CD1c-positive myeloid dendritic cell (primary cell): ENCODE measurements around the gene PLD2.

ENCODE experiments used
- DNase-seq: peaks from one replicate; pipeline ENCODE4 v3.0.0-alpha.2; 2016; ENCODE audit errors: extremely low spot score

Gene PLD2, protein sequence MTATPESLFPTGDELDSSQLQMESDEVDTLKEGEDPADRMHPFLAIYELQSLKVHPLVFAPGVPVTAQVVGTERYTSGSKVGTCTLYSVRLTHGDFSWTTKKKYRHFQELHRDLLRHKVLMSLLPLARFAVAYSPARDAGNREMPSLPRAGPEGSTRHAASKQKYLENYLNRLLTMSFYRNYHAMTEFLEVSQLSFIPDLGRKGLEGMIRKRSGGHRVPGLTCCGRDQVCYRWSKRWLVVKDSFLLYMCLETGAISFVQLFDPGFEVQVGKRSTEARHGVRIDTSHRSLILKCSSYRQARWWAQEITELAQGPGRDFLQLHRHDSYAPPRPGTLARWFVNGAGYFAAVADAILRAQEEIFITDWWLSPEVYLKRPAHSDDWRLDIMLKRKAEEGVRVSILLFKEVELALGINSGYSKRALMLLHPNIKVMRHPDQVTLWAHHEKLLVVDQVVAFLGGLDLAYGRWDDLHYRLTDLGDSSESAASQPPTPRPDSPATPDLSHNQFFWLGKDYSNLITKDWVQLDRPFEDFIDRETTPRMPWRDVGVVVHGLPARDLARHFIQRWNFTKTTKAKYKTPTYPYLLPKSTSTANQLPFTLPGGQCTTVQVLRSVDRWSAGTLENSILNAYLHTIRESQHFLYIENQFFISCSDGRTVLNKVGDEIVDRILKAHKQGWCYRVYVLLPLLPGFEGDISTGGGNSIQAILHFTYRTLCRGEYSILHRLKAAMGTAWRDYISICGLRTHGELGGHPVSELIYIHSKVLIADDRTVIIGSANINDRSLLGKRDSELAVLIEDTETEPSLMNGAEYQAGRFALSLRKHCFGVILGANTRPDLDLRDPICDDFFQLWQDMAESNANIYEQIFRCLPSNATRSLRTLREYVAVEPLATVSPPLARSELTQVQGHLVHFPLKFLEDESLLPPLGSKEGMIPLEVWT

DNA sequence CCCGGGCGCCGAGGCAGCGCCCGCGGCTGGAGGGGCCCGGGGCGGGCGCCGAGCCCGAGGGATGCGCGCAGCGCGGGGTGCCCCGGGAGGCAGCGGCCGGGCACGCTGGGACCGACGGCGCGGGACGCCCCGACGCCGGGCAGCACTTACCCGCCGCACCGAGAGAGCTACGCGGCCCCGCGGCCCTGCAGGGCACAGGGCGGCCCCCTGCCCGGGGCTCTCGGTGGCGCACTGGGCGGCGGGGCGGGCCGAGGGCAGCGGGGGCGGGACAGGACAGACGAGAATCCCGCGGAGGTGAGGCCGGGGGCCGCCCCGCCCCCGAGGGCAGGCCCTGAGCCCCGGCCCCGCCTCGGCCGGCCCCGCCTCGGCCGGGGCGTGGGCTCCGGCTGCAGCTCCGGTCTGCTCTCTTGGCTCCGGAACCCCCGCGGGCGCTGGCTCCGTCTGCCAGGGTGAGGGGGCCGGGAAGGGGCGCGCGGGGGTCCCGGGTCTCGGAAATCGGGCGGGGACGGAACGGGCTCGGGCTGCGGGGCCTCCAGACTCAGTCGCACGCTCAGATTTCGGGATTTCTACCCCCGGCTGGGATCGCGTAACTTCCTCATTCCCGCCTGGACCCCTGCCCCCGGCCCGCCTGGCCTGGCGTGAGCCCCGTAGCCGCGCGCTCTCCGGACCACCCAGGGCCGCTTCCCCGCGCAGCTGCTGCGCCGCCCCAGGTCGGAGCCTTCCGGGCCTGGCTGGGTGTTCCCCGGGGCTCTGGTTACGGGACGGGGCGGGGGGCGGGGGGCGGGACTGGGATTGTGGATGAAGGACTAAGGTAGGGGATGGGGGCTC, at the start of gene PLD2:
PLD2 (plus strand) TSS at position 376 of the 828 bp plus-strand sequence. CDS start 621 bp downstream, outside the sequence.
- DNase-seq: peak; percentile 93

DNA sequence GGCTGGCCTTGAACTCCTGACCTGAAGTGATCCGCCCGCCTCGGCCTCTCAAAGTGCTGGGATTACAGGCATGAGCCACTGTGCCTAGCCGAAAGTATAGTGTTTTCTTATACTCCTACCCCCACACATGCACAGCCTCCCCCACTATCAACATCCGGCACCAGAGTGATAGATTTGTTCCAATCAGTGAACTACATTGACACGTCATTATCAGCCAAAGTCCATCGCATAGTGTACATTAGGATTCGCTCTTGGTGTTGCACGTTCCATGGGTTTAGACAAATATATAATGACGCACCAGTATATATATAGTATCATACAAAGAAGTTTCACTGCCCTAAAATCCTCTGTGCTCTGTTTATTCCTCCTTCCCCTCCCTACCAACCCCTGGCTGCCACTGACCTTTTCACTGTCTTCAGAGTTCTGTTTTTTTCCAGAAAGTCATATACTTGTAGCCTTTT, 47.1 kb upstream of the PLD2 start:
- DNase-seq: peak; percentile 91

DNA sequence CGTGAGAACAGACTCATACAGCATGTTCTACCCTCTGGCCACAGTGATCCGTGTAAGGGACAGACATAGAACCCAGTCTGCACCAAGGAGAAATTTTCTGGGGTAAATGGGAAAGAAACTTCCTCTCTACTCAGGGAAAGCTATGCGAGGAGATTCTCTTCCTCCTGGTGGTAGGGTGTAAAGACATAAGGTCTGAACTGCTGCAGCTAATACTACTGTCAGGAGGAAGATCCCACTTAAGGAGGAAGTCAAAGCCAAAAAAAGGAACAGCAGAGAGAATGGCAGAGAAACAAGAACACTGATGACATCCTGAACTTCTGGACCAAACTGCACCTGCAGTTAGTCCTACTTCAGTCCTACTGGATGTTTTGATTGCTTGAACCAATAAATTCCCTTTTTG, 42.4 kb upstream of the PLD2 start:
- DNase-seq: peak; percentile 88

DNA sequence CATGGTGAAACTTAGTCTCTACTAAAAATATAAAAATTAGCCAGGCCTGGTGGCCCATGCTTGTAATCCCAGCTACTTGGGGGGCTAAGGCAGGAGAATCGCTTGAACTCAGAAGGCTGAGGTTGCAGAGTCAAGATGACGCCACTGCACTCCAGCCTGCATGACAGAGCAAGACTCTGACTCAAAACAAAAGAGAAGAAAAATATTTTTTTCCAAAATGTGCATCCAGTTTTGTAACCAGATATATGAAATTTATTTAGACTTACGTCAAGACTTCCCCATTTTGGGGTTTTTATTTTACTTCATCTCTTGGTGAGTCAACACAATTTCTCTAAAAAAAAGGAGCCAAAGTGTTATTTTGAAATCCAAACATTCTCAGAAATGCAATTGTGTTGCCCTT, 40.8 kb upstream of the PLD2 start:
- peak; percentile 96 for DNase-seq

DNA sequence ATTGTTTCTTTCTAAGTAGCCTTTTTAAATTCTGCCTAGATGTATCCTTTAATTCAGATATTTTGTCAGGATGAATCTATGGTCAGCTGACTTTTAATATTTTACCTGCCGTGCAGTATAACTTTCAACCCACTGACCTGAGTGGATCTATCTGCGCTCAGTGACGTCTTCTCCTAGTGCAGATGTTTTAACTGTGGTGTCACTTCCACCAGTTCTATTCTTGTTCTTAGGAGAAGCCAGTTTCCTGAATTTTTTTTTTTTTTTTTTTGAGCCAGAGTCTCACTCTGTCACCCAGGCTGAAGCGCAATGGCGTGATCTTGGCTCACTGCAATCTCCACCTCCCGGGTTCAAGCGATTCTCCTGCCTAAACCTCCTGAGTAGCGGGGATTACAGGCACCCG, 40.2 kb upstream of the PLD2 start:
- DNase-seq: peak; percentile 77

DNA sequence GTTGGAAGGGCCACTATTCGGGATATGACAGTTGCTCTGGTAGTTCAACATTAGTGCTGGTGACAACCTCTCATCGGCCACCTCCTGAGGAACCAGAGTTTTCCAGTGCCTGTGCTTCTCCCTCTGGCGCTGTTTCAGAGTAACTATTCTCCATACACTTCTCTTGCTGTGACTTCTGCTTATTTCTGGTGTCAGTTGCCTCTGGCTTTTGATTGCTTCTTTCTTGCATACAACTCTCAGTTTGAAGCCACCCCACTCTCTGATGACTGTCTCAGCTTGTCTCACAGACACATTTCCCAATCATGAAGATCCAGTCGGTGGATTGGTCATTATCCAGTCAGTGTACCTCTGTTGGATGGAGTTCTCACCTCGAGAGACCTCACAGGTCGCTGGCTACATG, 38.7 kb upstream of the PLD2 start:
- peak; percentile 87 for DNase-seq

DNA sequence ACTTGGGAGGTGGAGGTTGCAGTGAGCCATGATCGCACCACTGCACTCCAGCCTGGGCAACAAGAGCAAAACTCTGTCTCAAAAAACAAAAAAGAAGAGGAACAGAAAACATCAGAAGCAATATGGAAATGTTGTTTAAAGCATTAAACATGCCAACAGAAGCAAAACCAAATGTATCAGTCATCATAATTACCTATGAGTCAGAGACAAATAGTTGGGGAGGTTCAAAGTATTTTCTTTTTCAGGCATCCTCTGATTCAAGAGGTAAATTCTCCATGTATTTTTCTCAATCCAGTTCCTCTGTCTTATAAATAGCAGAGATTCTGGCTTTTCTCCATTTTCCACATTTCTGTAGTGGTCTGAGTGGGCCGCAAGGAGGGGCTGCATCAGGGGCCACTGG, 37.3 kb upstream of the PLD2 start:
- DNase-seq: no peak

DNA sequence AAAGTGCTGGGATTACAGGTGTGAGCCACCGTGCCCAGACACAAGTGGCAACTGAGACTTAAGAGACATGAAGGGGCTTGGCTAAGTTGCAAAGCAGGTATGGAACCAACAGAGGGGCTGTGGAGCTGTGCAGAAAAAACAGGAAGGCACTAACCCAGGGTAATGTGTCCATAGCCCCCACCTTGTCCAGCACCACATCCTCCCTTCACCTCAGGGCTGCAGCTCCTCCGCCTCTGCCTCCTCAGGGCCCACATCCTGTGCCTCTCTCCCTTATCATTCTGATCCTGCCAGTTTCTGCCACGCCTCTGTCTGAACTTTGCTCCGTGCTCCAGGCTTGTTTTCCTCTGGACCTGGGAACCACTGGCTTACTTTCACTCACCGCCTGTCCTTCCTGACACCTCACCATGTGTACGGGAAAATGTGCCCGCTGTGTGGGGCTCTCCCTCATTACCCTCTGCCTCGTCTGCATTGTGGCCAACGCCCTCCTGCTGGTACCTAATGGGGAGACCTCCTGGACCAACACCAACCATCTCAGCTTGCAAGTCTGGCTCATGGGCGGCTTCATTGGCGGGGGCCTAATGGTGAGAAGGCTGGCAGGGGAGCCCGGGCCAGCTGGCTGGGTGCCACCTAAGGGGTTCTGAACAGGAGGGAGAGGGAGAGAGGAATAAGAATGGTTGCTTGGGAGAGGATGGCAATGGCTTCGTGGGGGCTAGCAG, 35.3 kb upstream of the PLD2 start, which contains the start of gene TM4SF5:
TM4SF5 (plus strand) TSS at position 368 of the 716 bp plus-strand sequence; CDS start at position 405, 37 bp downstream.
- no peak for DNase-seq

DNA sequence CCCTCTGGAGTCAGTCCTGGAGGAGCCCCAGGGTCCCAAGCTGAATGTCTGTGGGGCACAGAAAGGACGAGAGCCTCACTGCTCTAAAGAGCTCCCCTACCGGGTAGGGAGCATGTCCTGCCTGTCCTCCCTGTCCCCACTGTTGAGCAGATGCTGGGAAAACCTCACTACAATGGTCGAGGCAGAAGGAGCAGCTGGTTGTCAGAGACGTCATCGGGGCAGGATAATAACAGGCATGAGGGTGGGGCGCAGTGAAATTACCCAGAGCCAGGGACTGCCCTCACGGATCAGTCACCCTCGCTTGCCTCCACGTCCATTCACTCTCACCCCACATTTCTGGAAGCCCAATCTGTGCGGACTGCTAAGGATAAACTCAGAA, 34.7 kb upstream of the PLD2 start:
- no peak for DNase-seq

DNA sequence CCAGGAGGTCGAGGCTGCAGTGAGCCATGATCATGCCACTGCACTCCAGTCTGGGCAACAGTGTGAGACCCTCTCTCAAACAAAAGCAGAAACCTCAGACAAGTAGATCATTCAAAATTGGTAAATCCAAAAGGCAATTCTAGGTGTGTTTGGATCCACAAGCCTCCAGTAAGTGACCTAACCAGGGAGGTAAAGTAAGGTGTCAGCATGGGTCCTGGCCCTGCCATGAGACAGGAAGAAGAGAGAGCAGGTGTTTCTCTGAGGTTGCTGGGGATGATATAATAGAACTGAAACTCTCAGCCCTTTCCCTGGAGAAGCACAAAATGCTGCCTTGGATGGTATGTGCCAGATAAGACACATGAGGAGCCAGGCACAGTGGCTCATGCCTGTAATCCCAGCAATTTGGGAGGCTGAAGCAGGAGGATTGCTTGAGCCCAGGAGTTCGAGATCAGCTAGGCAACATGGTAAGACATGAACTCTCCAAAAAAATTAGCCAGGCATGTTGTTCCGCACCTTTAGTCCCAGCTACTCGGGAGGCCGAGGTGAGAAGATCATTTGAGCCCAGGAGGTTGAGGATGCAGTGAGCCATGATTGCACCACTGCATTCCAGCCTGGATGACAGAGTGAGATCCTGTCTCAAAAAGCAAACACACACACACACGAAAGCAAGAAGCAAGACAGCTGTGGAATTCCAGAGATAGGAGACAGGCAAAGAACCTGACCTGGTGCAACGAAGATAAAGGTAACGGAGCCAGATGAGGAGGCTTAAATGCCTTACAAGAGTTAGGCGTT, 28.8 kb upstream of the PLD2 start:
- DNase-seq: no peak

DNA sequence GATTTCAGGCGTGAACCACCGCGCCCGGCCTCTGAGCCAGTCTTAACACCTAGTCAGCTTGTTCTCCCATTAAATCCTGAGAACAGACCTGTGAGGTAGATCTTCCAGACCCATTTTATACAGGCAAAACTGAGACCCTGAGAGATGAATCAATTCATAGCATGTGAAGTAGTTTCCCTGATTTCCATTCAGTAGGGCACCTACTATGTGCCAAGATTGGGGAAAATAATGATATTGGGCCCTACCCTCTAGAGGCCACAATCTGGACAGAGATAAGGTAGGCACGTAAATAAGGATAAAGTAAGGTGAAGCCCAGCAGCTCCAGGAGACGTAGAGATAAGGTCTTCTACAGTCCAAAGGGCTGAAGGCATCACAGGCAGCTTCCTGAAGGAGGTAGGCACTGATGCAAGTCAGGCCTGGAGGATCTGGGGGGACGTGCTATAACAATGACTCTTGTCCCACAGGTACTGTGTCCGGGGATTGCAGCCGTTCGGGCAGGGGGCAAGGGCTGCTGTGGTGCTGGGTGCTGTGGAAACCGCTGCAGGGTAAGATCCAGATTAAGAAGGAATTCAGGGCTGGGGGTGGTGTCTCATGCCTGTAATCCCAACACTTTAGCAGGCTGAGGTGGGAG, 26.5 kb upstream of the PLD2 start:
- no peak for DNase-seq

DNA sequence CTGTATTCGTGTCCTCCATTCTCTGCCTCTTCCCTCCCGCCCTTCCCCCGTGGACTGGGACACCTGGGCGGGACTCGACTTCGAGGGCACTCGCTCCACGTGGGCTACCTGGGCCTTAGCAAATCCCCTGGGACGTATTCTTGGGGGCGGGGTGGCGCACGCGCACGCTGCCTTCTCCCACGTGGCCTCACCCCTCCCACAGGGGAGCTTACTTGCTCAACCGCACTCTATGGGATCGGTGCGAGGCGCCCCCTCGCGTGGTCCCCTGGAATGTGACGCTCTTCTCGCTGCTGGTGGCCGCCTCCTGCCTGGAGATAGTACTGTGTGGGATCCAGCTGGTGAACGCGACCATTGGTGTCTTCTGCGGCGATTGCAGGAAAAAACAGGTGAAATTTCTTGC, 24.3 kb upstream of the PLD2 start:
- DNase-seq: peak; percentile 48

DNA sequence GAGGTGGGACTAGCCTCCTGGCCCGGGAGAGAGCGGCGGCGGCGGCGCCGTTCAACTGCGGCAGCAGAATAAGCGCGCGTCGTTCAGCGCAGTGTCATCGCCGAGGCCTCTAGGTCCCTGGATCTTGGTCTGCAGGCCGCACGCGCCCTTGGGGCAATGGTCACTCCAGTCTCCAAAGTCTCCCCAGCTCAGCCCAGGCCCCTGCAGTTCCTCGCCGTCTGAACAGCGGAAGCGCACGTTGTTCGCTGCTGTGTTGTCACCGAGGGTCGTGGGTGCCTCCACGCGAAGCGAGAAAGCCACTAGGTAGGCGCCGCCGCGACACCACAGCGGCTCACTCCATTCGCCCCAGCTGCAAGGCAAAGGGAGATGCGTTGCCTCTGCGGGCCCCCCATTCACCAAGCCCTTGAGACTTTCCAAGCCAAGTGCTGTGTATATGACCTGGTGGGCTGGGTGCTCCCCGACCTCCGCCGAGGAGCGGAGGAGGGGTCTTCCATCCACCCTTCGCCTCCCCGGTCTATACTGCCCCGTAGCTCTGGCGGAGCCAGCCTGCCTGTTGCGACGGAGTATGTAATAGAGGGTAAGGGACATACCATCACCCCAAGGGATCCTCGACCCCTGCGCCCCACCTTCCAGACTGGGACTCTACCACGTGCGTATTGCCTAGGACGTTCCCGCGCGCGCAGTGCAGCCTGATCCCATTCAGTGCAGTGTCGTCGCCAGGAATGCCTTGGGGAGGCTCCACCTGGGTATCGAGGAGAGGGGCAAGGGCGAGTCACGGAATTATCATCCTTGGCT, 21.4 kb upstream of the PLD2 start:
- DNase-seq: peak; percentile 26

DNA sequence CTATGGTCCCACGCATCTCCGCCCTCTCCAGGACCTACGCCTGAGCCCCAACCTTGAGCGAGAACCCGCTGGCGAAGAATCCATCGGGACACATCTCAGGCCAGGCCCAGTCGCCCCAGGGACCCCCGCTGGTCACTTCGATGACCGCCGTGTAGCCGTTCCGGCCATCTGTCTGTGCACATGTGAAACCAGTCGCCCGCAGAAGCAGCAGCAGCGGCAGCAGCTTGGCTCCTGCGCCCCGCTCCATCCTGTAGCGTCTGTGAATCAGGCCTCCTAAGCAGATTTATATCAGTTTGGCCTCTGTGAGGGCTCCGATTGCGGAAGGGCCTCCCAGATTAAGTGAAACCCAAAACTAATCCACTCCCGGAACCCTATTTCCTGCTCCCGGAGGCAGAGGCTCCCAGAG, 20.8 kb upstream of the PLD2 start, which contains the start of gene VMO1:
VMO1 (minus strand) TSS at position 259 of the 406 bp plus-strand sequence; CDS start at position 247, 12 bp downstream.
- peak; percentile 40 for DNase-seq

DNA sequence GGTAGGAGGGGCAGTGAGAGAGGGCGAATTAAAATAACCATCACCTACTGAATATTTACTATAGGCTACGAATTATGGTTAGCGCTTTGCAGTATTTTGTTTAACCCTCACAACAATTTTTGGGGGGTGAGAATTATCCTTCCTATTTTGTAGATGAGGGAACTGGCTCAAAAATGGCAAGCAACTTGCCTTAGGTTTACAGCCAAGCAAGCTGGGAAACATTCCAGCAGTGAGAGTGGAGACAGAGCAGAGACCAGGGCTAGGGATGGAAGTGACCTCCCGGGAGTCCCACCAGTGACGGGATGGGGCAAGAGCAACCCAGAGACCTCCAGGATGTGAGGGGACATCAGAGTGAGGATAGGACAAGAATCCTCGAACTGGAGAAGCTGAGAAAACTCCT, 20.4 kb upstream of the PLD2 start:
- DNase-seq: no peak

DNA sequence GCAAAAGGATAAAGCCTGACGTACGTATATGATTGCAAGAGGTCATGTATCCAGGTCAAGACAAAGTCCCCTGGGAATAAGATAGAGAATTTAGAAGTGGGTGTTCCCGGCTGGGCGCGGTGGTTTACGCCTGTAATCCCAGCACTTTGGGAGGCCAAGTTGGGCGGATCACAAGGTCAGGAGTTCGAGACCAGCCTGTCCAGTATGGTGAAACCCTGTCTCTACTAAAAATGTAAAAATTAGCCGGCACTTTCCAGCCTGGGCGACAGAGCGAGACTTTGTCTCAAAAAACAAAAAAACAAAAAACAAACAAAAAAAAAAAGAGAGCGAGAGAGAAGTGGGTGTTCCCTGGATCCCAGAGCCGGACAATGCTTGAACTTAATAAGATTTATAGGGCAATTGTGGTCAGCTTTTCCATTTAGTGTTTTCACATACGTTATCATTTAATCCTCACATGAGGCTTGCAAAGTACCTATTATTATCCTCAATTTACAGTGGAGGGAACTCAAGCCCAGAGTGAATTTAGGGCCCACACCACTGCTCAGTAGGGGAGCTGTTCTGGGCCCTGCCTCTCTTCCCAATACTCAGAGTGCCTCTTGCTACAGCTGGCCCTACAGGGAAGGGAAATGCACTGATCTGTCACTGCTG, 18.7 kb upstream of the PLD2 start:
- DNase-seq: no peak

DNA sequence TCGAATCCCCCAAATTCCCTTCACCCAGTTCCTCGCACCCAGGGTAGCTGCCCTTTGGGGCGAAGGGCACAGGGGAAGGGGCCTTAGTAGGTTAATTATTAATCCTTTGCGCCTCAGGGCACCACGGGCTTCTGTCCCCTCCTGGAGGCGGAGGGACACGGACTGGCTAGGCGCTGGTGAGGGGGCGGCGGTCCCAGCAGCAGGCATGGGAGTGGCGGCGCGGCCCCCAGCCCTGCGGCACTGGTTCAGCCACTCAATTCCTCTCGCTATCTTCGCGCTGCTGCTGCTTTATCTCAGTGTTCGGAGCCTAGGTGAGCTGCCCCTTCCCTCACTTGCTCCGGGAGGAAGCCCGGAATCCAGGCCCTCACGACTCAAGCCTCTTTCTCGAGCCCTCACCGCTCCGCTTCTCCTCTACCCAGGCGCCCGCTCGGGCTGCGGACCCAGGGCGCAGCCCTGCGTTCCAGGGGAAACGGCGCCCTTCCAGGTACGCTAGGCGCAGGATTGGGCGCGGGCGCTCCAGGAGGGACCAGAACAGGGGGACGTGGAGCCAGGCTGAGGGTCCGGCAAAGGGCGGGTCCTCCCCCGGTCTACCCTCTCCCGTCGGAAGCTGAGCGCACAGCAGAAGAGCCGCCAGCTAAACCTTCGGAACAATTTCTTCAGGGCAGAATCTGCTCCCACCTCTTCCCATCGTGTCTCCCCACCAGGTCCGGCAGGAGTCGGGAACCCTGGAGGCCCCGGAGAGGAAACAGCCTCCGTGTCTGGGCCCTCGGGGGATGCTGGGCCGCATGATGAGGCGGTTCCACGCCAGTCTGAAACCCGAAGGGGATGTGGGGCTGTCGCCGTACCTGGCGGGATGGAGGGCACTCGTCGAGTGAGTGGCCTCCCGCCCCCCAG, 17.9 kb upstream of the PLD2 start, which contains the start of gene GLTPD2:
GLTPD2 (plus strand) TSS at position 158 of the 894 bp plus-strand sequence; CDS start at position 206, 48 bp downstream.
- DNase-seq: no peak
